ENCODE measurements around the gene OLFM4. TPM values are rescaled to one million over a fixed set of nuclear protein-coding genes. Genes with fewer than 3 reads are reported as not detected.

Gene OLFM4
- total RNA-seq, 4 donors from 2014 or later, result 0.18 to 1.7 TPM; not detected in 2

- no peaks in the 10 kb centered on the region for H3K36me3 ChIP-seq
- no peak overlapping the region for H3K27ac ChIP-seq
- 91 to 95% methylated on average over 5 of the region's 5 CpGs for WGBS, 2 donors
- H3K4me1 ChIP-seq, result no peaks in the 10 kb centered on the region
- intact Hi-C loops (cut with DNase I), result no loop called here
- no peak for DNase-seq
- H3K9me3 ChIP-seq, result no peaks in the 10 kb centered on the region
- TF ChIP-seq POLR2A (IDR thresholded peaks at IDR 0.05), result no peak
- TF ChIP-seq, protein P1, sequence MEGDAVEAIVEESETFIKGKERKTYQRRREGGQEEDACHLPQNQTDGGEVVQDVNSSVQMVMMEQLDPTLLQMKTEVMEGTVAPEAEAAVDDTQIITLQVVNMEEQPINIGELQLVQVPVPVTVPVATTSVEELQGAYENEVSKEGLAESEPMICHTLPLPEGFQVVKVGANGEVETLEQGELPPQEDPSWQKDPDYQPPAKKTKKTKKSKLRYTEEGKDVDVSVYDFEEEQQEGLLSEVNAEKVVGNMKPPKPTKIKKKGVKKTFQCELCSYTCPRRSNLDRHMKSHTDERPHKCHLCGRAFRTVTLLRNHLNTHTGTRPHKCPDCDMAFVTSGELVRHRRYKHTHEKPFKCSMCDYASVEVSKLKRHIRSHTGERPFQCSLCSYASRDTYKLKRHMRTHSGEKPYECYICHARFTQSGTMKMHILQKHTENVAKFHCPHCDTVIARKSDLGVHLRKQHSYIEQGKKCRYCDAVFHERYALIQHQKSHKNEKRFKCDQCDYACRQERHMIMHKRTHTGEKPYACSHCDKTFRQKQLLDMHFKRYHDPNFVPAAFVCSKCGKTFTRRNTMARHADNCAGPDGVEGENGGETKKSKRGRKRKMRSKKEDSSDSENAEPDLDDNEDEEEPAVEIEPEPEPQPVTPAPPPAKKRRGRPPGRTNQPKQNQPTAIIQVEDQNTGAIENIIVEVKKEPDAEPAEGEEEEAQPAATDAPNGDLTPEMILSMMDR (IDR thresholded peaks at IDR 0.05), result no peak
- H3K27me3 ChIP-seq, result peaks cover 0 to 7% (median 0%) of the 10 kb centered on the region in 4 donors
- no peak overlapping the region for H3K4me3 ChIP-seq
Measured at GRCh38 chr13:53020764-53021335, 7.8 kb upstream of the OLFM4 start.

DNA sequence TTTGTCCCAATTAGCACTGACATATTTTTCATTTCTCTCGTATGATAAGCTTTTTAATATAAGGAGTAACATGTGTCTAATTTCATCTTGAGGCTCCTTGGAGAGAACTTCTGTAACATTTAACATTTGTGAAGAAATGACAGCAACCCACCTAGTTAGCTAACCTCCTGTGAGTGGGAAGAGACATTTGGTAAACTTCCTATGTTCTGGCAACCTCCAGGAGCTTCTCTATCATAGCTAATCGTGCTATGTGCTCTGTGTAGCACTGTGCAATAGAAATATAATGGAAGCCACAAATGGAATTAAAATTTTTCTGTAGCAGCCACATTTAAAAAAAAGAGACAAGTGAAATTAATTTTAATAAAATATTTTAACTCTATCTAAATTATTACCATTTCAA is 5.4 kb upstream of the OLFM4 start:
- no peak overlapping the region for H3K27ac ChIP-seq
- no peak overlapping the region for H3K4me3 ChIP-seq
- peaks cover 0 to 7% (median 0%) of the 10 kb centered on the region in 4 donors for H3K27me3 ChIP-seq
- WGBS, 2 donors, result 63 to 74% methylated on average over 2 of the region's 2 CpGs
- no peaks in the 10 kb centered on the region for H3K36me3 ChIP-seq
- no peaks in the 10 kb centered on the region for H3K9me3 ChIP-seq
- TF ChIP-seq, protein P1 (IDR thresholded peaks at IDR 0.05), result no peak
- no peak for TF ChIP-seq POLR2A (IDR thresholded peaks at IDR 0.05)
- intact Hi-C loops (cut with DNase I), result no loop called here
- DNase-seq, result no peak
- H3K4me1 ChIP-seq, result no peaks in the 10 kb centered on the region

- no peak overlapping the region for H3K4me3 ChIP-seq
- no peaks in the 10 kb centered on the region for H3K4me1 ChIP-seq
- TF ChIP-seq, protein P1 (IDR thresholded peaks at IDR 0.05), result no peak
- no peak for TF ChIP-seq POLR2A (IDR thresholded peaks at IDR 0.05)
- intact Hi-C loops (cut with DNase I), result no loop called here
- no peaks in the 10 kb centered on the region for H3K36me3 ChIP-seq
- no peaks in the 10 kb centered on the region for H3K9me3 ChIP-seq
- no peak for DNase-seq
- 60 to 63% methylated on average over 4 to 5 of the region's 5 CpGs for WGBS, 2 donors
- peaks cover 0 to 7% (median 0%) of the 10 kb centered on the region in 4 donors for H3K27me3 ChIP-seq
- no peak overlapping the region for H3K27ac ChIP-seq
Measured at GRCh38 chr13:53028063-53028462, 550 bp upstream of the OLFM4 start.

DNA sequence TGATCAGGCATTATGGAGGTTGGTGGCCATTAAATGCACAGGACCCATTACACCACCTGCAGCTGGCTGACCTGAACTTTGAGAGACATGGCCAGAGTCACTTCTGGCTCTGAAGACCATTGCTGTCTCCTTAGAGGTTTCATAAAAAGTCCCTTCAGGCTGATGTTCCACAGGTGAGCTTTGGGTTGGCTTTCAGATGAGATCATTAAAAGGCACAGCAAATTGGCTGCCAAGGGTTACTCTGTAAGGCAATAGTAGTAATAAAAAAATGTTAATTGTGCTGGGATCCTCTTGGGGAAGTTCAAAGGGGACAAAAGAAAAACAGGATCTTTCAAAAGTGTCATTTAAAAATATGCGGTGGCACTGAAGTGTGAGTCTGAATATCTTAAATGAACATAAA is 4.2 kb downstream of the OLFM4 start:
- no peak for DNase-seq
- WGBS, 2 donors, result 0 to 40% methylated on average over 1 of the region's 1 CpG
- no peaks in the 10 kb centered on the region for H3K9me3 ChIP-seq
- no peaks in the 10 kb centered on the region for H3K36me3 ChIP-seq
- intact Hi-C loops (cut with DNase I), result no loop called here
- H3K27me3 ChIP-seq, result peaks cover 0 to 8% (median 0%) of the 10 kb centered on the region in 4 donors
- TF ChIP-seq, protein P1 (IDR thresholded peaks at IDR 0.05), result no peak
- TF ChIP-seq POLR2A (IDR thresholded peaks at IDR 0.05), result no peak
- H3K4me3 ChIP-seq, result no peak overlapping the region
- H3K4me1 ChIP-seq, result no peaks in the 10 kb centered on the region
- no peak overlapping the region for H3K27ac ChIP-seq

- Histone ChIP-seq H3K4me3 (no peak overlapping the region), H3K4me1 (peaks cover 0 to 5% (median 0%) of the 10 kb centered on the region in 3 donors), H3K27ac (no peak overlapping the region), H3K9me3 (no peaks in the 10 kb centered on the region), H3K36me3 (no peaks in the 10 kb centered on the region), H3K27me3 (peaks cover 0 to 4% (median 0%) of the 10 kb centered on the region in 4 donors)
- TF ChIP-seq, protein P1 (IDR thresholded peaks at IDR 0.05), result no peak
- no peak for TF ChIP-seq POLR2A (IDR thresholded peaks at IDR 0.05)
- DNase-seq, result no peak
- intact Hi-C loops (cut with DNase I), result no loop called here
- 76 to 94% methylated on average over 1 of the region's 1 CpG for WGBS, 2 donors
Measured at GRCh38 chr13:53038993-53039392, 10.4 kb downstream of the OLFM4 start.

Data from esophagus squamous epithelium (tissue), 5 donors.